ENCODE results near the gene MAIP1. TPM values are rescaled to one million over a fixed set of nuclear protein-coding genes. Genes with fewer than 3 reads are reported as not detected.

The MAIP1 gene
- total and polyA plus RNA-seq, 12 donors = 3.7 to 31.0 (median 26.4) TPM

- no peak overlapping the region for H3K27ac ChIP-seq
- H3K36me3 ChIP-seq = no peaks in the 10 kb centered on the region
- no peaks in the 10 kb centered on the region for H3K9me3 ChIP-seq
- intact Hi-C loops (cut with DNase I) = loop anchor here in 9 of 10 donors (5.0 to 10.0 kb wide), 4 partner anchors 315 to 737 kb away; partner anchors contain the start of gene SPATS2L (in 7 of the 9)
- peaks cover 0 to 23% (median 14%) of the 10 kb centered on the region in 9 donors for H3K4me1 ChIP-seq
- TF ChIP-seq, protein P1, sequence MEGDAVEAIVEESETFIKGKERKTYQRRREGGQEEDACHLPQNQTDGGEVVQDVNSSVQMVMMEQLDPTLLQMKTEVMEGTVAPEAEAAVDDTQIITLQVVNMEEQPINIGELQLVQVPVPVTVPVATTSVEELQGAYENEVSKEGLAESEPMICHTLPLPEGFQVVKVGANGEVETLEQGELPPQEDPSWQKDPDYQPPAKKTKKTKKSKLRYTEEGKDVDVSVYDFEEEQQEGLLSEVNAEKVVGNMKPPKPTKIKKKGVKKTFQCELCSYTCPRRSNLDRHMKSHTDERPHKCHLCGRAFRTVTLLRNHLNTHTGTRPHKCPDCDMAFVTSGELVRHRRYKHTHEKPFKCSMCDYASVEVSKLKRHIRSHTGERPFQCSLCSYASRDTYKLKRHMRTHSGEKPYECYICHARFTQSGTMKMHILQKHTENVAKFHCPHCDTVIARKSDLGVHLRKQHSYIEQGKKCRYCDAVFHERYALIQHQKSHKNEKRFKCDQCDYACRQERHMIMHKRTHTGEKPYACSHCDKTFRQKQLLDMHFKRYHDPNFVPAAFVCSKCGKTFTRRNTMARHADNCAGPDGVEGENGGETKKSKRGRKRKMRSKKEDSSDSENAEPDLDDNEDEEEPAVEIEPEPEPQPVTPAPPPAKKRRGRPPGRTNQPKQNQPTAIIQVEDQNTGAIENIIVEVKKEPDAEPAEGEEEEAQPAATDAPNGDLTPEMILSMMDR (IDR thresholded peaks at IDR 0.05) = no peak
- ATAC-seq = no peak
- no peaks in the 10 kb centered on the region for H3K27me3 ChIP-seq
- DNase-seq = no peak
- WGBS, 2 donors = 98 to 99% methylated on average over 5 of the region's 5 CpGs
- H3K4me3 ChIP-seq = no peak overlapping the region
Observed at GRCh38 chr2:199989822-199990221, 34.4 kb downstream of the MAIP1 start.

DNA sequence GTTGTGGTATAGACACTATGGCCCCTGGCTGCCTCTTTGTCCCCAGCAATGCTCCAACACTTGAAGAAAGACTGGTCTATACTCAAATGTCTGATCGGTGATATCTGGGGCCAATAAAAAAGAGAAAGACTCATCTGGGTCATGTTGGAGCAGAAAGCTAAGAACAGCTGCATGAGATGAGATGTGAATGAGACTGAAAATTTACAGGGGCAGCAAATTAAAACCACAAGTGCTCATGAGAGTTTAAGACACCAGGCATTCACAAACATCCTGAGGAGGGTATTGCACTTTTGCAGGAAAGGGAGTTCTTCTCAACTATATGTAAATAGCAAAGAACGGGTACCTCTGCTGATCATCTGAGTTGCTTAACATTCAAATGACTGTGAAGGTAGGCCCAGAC, 36.3 kb downstream of the MAIP1 start:
- intact Hi-C loops (cut with DNase I) = no loop called here

GRCh38 chr2:199992296-199992695, 36.9 kb downstream of the MAIP1 start:
- ATAC-seq (no peak), DNase-seq (no peak)
- TF ChIP-seq, protein P1 (IDR thresholded peaks at IDR 0.05) = no peak
- Histone ChIP-seq H3K27ac (no peak overlapping the region), H3K4me3 (no peak overlapping the region), H3K36me3 (no peaks in the 10 kb centered on the region), H3K9me3 (peaks cover 0 to 4% (median 0%) of the 10 kb centered on the region in 11 donors), H3K27me3 (no peaks in the 10 kb centered on the region), H3K4me1 (peaks cover 0 to 24% (median 12%) of the 10 kb centered on the region in 9 donors)
- 96 to 99% methylated on average over 3 of the region's 3 CpGs for WGBS, 2 donors
- intact Hi-C loops (cut with DNase I) = no loop called here

More for the DNA sequence above, 36.3 kb downstream of the MAIP1 start:
- Histone ChIP-seq H3K9me3 (peaks cover 0 to 4% (median 0%) of the 10 kb centered on the region in 11 donors), H3K27ac (no peak overlapping the region), H3K4me1 (peaks cover 0 to 22% (median 14%) of the 10 kb centered on the region in 9 donors), H3K4me3 (no peak overlapping the region), H3K36me3 (no peaks in the 10 kb centered on the region), H3K27me3 (no peaks in the 10 kb centered on the region)
- no peak for DNase-seq
- ATAC-seq = no peak
- WGBS, 2 donors = 98% methylated on average over 2 of the region's 2 CpGs
- TF ChIP-seq, protein P1 (IDR thresholded peaks at IDR 0.05) = no peak

- ATAC-seq (no peak), DNase-seq (no peak)
- peaks cover 0 to 15% (median 0%) of the 10 kb centered on the region in 9 donors for H3K4me1 ChIP-seq
- H3K27ac ChIP-seq = no peak overlapping the region
- peaks cover 0 to 4% (median 0%) of the 10 kb centered on the region in 11 donors for H3K9me3 ChIP-seq
- no peak overlapping the region for H3K4me3 ChIP-seq
- H3K36me3 ChIP-seq = no peaks in the 10 kb centered on the region
- WGBS, 2 donors = 90 to 95% methylated on average over 3 of the region's 3 CpGs
- TF ChIP-seq, protein P1 (IDR thresholded peaks at IDR 0.05) = no peak
- no peaks in the 10 kb centered on the region for H3K27me3 ChIP-seq
- intact Hi-C loops (cut with DNase I) = no loop called here
Observed at GRCh38 chr2:199994371-199994770, 39.0 kb downstream of the MAIP1 start.
